Activated CD4-positive, alpha-beta T cell treated with anti-CD3 and anti-CD28 coated beads, Interleukin-2, Interleukin-4, amounts not matched to agents 100 ng/mL and 50 ng/mL, durations not matched to agents 16 hours and 8 hours (primary cell): Measurements from ENCODE around the gene MOAP1.
"Not testable (repeated sequence)": the region's sequence is repeated elsewhere in the genome, so short reads cannot be mapped to it uniquely, and the experiment has no call there.

Experiments
- DNase-seq: peaks from one replicate; pipeline ENCODE4 v3.0.0-alpha.2; 2020; ENCODE audit warnings: low spot score

The MOAP1 gene

DNA sequence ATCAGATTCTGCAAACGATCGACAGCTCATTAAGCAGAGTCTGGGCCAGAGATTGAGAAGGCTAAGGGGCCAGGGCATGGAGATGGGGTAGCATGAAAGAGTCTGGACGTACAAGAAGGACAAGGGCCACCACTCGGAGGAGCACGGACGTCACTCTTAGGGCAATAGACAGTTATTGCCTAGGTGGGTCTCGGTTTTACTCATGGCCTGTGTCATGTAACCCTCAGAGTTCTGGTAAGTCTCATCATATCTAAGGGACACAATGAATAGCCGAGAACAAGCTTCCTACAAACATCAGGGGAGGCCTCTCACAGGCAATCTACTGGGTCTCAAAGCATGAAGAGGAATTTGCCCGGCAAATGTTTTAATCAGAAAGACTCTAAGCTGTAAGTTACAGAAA, 38.6 kb downstream of the MOAP1 start:
- DNase-seq, result peak; percentile 57

DNA sequence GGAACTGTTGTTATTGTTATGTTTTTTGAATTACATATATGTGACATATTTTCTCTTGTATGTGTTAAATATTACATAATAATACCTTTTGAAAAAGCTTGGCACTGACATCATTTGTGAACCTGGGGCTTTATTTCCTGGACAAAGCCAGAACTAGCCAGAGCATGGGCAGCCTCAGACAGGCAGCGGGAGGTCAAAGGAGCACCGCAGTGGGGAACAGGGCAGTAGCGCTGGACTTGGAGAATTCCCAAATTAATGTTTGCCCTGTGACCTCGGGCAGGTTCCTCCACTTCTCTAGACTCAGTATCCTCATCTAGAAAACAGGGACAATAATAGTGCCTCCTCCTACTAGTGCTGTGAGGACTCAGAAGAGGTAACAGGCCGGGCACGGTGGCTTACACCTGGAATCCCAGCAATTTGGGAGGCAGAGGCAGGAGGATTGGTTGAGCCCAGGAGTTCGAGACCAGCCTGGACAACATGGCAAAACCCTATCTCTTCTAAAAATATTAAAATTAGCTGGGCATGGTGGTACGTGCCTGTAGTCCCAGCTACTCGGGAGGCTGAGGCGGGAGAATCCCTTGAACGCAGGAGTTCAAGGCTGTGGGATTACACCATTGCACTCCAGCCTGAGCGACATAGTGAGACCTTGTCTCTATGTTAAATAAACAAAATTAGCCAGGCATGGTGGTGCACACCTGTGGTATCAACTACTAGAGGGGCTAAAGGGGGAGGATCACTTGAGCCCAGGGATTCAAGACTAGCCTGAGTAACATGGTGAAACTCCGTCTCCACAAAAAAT, 41.6 kb downstream of the MOAP1 start:
- no peak for DNase-seq

DNA sequence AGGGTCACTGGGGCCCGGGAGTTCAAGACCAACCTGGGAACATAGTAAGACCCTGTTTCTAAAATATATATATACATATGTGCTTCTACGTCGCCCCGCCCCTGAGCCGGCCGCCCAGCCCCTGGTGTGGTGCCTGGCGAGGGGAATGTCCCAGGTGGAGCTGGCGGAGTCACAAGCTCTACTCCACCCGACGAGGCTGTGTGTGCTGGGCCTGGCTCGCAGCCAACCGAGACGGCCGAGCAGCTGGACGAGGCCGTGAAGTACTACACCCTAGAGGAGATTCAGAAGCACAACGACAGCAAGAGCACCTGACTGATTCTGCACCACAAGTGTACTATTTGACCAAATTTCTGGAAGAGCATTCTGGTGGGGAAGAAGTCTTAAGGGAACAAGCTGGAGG, 46.8 kb downstream of the MOAP1 start:
- no peak for DNase-seq

DNA sequence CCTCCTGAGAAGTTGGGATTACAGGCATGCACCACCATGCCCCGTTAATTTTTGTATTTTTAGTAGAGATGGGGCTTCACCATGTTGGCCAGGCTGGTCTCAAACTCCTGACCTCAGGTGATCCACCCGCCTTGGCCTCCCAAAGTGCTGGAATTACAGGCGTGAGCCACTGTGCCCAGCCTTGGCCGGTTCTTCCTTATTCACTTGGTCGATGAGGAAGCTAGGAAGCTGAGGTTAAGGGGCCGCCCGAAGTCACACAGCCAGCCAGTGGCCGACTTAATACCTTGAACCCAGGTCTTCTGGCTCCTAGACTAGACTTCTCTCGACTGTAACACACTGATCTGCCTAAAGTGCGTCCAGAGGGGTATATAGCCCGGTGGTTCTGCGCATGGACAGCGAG, 48.2 kb downstream of the MOAP1 start:
- DNase-seq, result not testable (repeated sequence)

DNA sequence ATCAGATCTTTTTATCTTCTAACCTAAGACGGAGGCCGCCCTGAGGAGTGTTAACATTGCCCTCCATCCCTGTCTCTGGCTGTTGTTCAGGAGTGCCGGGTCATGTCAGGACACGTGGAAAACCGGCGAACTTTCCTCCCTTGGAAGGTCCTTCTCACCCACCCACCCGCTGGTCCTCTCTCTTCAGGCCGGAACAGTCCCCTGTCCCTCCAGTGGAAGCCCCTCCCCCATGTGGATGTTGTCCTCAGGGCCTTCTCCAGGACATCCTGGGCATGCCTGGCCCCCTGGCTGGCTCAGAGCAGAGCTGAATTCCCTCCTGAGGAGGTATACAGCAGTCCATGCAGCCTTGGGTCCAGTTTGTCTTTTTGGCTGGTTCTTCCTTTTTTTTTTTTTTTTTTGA, 48.7 kb downstream of the MOAP1 start:
- no peak for DNase-seq

DNA sequence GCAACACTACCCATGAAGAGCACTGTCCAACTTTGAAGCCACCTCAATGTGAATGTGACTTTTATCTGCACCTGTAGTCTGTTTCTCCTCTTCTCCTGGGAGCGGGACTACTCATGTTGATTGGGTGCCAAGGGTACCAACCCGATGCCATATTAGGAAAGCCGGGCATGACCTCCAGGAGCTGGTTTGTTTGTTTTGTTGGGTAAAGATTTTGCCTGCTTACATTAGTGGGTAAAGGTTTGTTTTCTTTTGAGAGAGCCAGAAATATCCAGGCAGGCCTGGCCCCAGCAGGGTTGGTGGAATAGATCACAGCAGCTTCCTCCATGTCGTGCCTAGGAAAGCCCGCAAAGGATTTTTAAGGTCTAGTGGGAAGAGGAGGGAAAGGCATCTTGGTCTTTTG, 49.3 kb downstream of the MOAP1 start:
- no peak for DNase-seq

DNA sequence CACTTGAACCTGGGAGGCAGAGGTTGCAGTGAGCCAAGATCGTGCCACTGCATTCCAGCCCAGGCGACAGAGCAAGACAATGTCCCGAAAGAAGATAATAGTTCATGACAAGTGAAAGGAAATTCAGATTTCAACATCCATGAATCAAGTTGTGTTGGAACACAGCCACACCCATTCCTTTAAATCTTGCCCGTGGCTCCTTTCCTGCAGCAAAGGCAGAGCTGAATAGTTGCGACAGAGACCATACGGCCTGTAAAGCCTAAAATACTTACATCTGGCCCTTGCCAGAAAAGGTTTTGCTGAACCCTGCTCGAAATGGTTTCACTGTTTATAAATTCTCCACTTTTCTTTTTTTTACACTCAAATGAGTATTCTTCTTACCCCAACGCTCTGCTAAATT, 51.2 kb downstream of the MOAP1 start:
- no peak for DNase-seq

DNA sequence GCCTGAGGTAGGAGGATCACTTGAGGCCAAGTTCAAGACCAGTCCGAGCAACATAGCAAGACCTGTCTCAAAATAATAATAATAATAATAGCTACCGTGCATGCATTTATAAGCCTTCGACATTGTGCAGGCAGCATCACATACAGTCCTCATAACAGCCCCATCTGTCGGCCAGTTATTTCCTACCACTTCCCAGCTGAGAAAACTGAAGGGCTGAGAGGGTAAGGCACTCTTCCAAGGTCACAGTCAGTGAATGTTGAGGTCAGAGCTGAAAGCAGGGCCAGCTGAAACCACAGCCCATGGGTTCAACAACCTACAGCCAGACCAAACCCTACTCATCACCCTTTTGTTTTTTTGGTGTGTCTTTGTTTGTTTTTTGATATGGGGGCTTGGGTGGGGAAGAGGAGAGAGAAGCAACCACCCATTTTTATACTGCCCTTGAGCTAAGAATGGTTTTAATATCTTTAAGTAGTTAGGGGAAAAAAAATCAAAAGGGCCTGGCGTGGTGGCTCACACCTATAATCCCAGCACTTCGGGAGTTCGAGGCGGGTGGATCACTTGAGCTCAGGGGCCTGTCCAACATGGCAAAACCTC, 52.1 kb downstream of the MOAP1 start:
- peak; percentile 20 for DNase-seq
